Trophoblast cell (in vitro differentiated cells and primary cell): ENCODE results near the gene ACVR2B.

ENCODE experiments used
- DNase-seq, 2 donors: peaks; one replicate each; pipeline ENCODE4 v3.0.0-alpha.2; 2016
- H2AFZ ChIP-seq: 2 replicates; pipeline ENCODE4 v1.6.1; 2013; ENCODE audit warnings: low read length, moderate library complexity, mild to moderate bottlenecking; ENCODE audit not compliant: insufficient read depth, poor library complexity
- H2AK5ac ChIP-seq: 2 replicates; pipeline ENCODE4 v1.6.1; 2013; ENCODE audit warnings: mild to moderate bottlenecking, low read length
- H2BK120ac ChIP-seq: 2 replicates; pipeline ENCODE4 v1.6.1; 2013; ENCODE audit warnings: low read length, mild to moderate bottlenecking, moderate library complexity; ENCODE audit not compliant: insufficient read depth, poor library complexity
- H2BK12ac ChIP-seq: 2 replicates; pipeline ENCODE4 v1.6.1; 2013; ENCODE audit warnings: mild to moderate bottlenecking, low read length, moderate library complexity
- H2BK5ac ChIP-seq: 2 replicates; pipeline ENCODE4 v1.6.1; 2013; ENCODE audit warnings: low read length, low read depth, moderate library complexity, mild to moderate bottlenecking; ENCODE audit not compliant: poor library complexity
- H3K14ac ChIP-seq: 2 replicates; pipeline ENCODE4 v1.6.1; 2013; ENCODE audit warnings: mild to moderate bottlenecking, low read length
- H3K18ac ChIP-seq: 2 replicates; pipeline ENCODE4 v1.6.1; 2013; ENCODE audit warnings: mild to moderate bottlenecking, low read length
- H3K23ac ChIP-seq: 2 replicates; pipeline ENCODE4 v1.6.1; 2013; ENCODE audit warnings: low read length
- H3K27ac ChIP-seq: 2 replicates; pipeline ENCODE4 v1.5.1; 2013; ENCODE audit warnings: low read depth, mild to moderate bottlenecking, inconsistent platforms, low read length, moderate library complexity
- H3K27me3 ChIP-seq: 2 replicates; pipeline ENCODE4 v1.6.1; 2013; ENCODE audit warnings: inconsistent platforms, mild to moderate bottlenecking, low read length, moderate library complexity; ENCODE audit not compliant: insufficient read depth
- H3K36me3 ChIP-seq, 2 experiments: 1 replicate in 1 of 2; 2 replicates in 1 of 2; pipeline ENCODE4 v1.6.1; 2013; ENCODE audit warnings: low read length in 2 of 2, mild to moderate bottlenecking in 2 of 2, moderate library complexity in 1 of 2; ENCODE audit not compliant: insufficient read depth in 2 of 2, control insufficient read depth in 1 of 2
- H3K4ac ChIP-seq: 2 replicates; pipeline ENCODE4 v1.6.1; 2013; ENCODE audit warnings: low read depth, mild to moderate bottlenecking, low read length, moderate library complexity
- H3K4me1 ChIP-seq, 2 experiments: 1 replicate in 1 of 2; 2 replicates in 1 of 2; pipeline ENCODE4 v1.6.1; 2013; ENCODE audit warnings: low read length in 2 of 2, mild to moderate bottlenecking in 2 of 2, moderate library complexity in 1 of 2; ENCODE audit not compliant: insufficient read depth in 2 of 2, control insufficient read depth in 1 of 2
- H3K4me2 ChIP-seq: 2 replicates; pipeline ENCODE4 v1.6.1; 2013; ENCODE audit warnings: inconsistent platforms, mild to moderate bottlenecking, low read length, moderate library complexity
- H3K4me3 ChIP-seq: 2 replicates; pipeline ENCODE4 v1.5.1; 2013; ENCODE audit warnings: mild to moderate bottlenecking, low read depth, low read length, inconsistent platforms
- H3K79me1 ChIP-seq: one replicate; pipeline ENCODE4 v1.6.1; 2013; ENCODE audit warnings: low read length
- H3K79me2 ChIP-seq: 2 replicates; pipeline ENCODE4 v1.6.1; 2013; ENCODE audit warnings: low read length, mild to moderate bottlenecking; ENCODE audit not compliant: control insufficient read depth, insufficient read depth, poor library complexity
- H3K9ac ChIP-seq: 2 replicates; pipeline ENCODE4 v1.6.1; 2013; ENCODE audit warnings: mild to moderate bottlenecking, low read length
- H3K9me3 ChIP-seq: 2 replicates; pipeline ENCODE4 v1.6.1; 2013; ENCODE audit warnings: low read depth, mild to moderate bottlenecking, control low read depth, inconsistent platforms, low read length; ENCODE audit not compliant: insufficient read depth
- H4K12ac ChIP-seq: 2 replicates; pipeline ENCODE4 v1.6.1; 2013; ENCODE audit warnings: low read depth, mild to moderate bottlenecking, low read length, moderate library complexity
- H4K8ac ChIP-seq: 2 replicates; pipeline ENCODE4 v1.6.1; 2013; ENCODE audit warnings: low read depth, mild to moderate bottlenecking, low read length, moderate library complexity
- H4K91ac ChIP-seq: one replicate; pipeline ENCODE4 v1.6.1; 2013; ENCODE audit warnings: low read depth, mild to moderate bottlenecking, low read length, moderate library complexity
- WGBS: extraction: QIAGEN DNeasy Blood & Tissue Kit; methylation state at CpG from one replicate; pipeline ENCODE4 v1.1.7; 2013; ENCODE audit warnings: missing lambda C conversion rate; ENCODE audit not compliant: insufficient read length, insufficient coverage; ENCODE audit errors: extremely low coverage; 5-methylcytosine and 5-hydroxymethylcytosine counted together

Gene ACVR2B

DNA sequence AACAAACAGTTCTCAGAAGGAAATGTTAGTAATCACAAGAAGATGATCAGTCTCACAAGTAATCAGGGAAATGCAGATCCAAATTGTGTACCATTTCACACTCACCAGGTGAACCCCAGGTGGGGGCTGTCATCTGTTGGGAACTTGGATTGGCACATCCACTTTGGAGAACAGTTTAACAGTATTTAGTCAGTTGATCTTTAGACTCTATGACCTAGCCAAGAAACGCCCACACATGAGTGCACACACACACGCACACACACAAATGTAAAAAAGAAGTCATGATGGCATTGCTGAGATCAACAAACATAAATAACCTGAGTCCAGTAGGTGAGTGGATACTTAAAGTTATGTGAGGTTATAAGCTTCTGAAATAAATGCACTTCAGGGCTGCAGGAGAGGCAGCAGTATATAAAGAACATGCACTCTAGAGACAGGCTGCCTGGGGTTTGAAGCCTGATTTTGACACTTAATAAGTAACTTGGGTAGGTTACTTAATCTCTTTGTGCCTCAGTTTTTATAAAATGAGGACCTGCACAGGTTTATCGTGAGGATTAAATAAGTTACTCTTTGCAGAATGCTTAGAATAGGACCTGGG, 17.7 kb downstream of the ACVR2B start:
- no peaks in the 10 kb centered on the region for H3K79me1 ChIP-seq
- no CpG with 5 or more reads among the region's 3 CpGs for WGBS
- no peak for DNase-seq

DNA sequence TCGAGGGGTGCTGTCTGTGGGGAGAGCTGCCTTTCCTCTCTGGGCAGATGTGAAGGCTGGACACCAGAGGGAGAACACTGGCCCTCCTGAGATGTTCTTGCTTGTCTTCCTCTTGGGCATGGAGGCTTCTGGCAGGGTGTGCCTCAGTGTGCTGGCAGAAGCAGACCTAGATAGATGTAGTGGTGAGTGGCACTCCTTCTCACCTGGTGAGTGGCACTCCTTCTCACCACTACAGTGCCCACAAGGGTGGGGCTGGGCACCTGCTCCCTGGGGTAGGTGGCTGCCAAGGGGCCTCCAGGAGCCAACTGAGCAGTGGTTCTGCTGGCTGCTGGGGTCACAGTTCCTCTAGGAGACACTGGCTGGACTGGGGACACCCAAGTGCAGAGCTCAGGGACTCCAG, 18.7 kb downstream of the ACVR2B start:
- no peak overlapping the region for H3K23ac ChIP-seq

More for the DNA sequence above, 17.7 kb downstream of the ACVR2B start:
- Histone ChIP-seq H3K9ac (no peak overlapping the region), H4K8ac (no peak overlapping the region), H3K4ac (no peak overlapping the region), H3K23ac (no peak overlapping the region), H3K27me3 (no peaks in the 10 kb centered on the region), H3K27ac (no peak overlapping the region), H3K4me2 (no peak overlapping the region), H3K4me1 (peaks cover 13 to 16% of the 10 kb centered on the region in 2 experiments), H3K9me3 (peaks cover 1% of the 10 kb centered on the region), H2AK5ac (no peak overlapping the region), H3K14ac (no peak overlapping the region), H4K91ac (no peak overlapping the region), H4K12ac (no peak overlapping the region), H3K79me2 (peaks cover 5% of the 10 kb centered on the region), H2BK5ac (no peak overlapping the region), H2BK12ac (no peak overlapping the region), H2AFZ (no peak overlapping the region), H3K18ac (no peak overlapping the region), H2BK120ac (no peak overlapping the region), H3K36me3 (no peaks in the 10 kb centered on the region), H3K4me3 (no peak overlapping the region)

DNA sequence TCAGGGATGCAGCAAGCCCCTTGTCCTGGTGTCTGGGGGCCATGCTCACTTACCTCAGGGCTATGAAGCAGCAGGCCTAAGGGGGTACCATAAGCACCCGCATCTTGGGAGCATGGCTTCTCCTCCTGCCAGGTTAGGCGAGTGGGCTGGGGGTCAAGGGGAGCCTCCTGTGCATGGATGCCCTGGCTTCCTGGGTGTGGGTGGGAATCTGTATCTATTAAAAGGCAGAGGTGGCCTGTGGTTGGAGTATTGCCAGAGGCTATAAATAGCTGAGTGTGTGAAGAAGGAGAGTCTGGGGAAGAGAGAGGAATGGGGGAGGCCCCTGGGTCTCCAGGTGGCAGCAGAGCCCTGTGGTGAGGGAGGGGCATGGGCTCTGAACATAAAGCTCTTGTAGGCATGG, 19.5 kb downstream of the ACVR2B start:
- no peak overlapping the region for H3K4me2 ChIP-seq
- peaks cover 1% of the 10 kb centered on the region for H3K9me3 ChIP-seq
- no peak overlapping the region for H3K18ac ChIP-seq
- peaks cover 5% of the 10 kb centered on the region for H3K79me2 ChIP-seq
- H3K23ac ChIP-seq, result no peak overlapping the region
- no peak overlapping the region for H4K8ac ChIP-seq
- H2BK5ac ChIP-seq, result no peak overlapping the region
- H4K91ac ChIP-seq, result no peak overlapping the region
- H3K4me1 ChIP-seq, result peaks cover 13 to 17% of the 10 kb centered on the region in 2 experiments
- no peaks in the 10 kb centered on the region for H3K79me1 ChIP-seq
- no peak overlapping the region for H3K14ac ChIP-seq
- no peak overlapping the region for H3K4ac ChIP-seq
- H4K12ac ChIP-seq, result no peak overlapping the region
- WGBS, result no CpG with 5 or more reads among the region's 2 CpGs
- no peak overlapping the region for H2BK12ac ChIP-seq
- peaks cover 3 to 8% of the 10 kb centered on the region in 2 experiments for H3K36me3 ChIP-seq
- peak overlapping the region; percentile 37 for H3K4me3 ChIP-seq
- no peak for DNase-seq
- H2BK120ac ChIP-seq, result no peak overlapping the region
- H2AK5ac ChIP-seq, result no peak overlapping the region
- H3K27me3 ChIP-seq, result no peaks in the 10 kb centered on the region
- no peak overlapping the region for H3K27ac ChIP-seq
- no peak overlapping the region for H3K9ac ChIP-seq
- H2AFZ ChIP-seq, result no peak overlapping the region

More for the DNA sequence above, 18.7 kb downstream of the ACVR2B start:
- no peaks in the 10 kb centered on the region for H3K36me3 ChIP-seq
- H2BK12ac ChIP-seq, result no peak overlapping the region
- peaks cover 5% of the 10 kb centered on the region for H3K79me2 ChIP-seq
- H2BK5ac ChIP-seq, result no peak overlapping the region
- H3K14ac ChIP-seq, result no peak overlapping the region
- no CpG with 5 or more reads among the region's 1 CpG for WGBS
- H3K4me1 ChIP-seq, result peaks cover 13 to 17% of the 10 kb centered on the region in 2 experiments
- peak overlapping the region; percentile 16 for H3K4ac ChIP-seq
- no peak overlapping the region for H2BK120ac ChIP-seq
- H3K18ac ChIP-seq, result no peak overlapping the region
- no peaks in the 10 kb centered on the region for H3K27me3 ChIP-seq
- H4K8ac ChIP-seq, result no peak overlapping the region
- H3K9ac ChIP-seq, result no peak overlapping the region
- no peak overlapping the region for H2AFZ ChIP-seq
- H3K79me1 ChIP-seq, result no peaks in the 10 kb centered on the region
- H3K4me3 ChIP-seq, result no peak overlapping the region
- no peak for DNase-seq
- H4K12ac ChIP-seq, result no peak overlapping the region
- no peak overlapping the region for H2AK5ac ChIP-seq
- no peak overlapping the region for H3K27ac ChIP-seq
- peaks cover 1% of the 10 kb centered on the region for H3K9me3 ChIP-seq
- no peak overlapping the region for H4K91ac ChIP-seq
- H3K4me2 ChIP-seq, result no peak overlapping the region

DNA sequence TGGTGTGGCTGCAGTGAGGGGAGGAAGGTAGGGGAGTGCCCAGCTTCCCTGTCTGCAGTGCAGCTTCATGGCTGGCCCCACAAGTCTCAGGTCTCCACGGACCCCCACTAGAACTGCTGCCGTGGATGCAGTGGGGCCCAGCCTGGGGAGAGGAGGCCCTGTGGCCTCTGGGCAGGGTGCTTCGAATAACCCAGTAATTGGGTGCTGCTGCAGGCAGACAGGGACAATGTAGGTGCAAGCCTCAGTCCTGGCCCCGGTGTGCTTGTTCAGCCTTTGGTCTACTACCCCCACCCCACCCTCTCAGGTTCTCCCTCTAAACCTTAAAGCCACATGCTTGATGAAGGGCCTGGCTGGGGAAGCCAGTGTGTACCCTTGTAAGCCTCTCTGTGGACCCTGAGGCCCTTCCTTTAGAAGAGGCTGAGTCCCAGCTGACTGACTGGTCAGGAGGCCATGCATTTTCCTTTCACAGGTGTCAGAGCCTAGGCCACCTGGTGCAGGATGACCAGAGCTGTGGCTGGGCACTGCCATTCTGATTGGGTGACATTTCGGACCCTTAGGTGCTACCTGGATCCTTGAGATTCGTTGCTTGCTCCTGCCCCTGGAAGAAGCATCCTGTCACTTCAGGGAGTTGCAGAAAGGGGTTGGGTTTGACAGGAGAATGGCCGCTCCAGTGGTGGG, 21.4 kb downstream of the ACVR2B start:
- peaks cover 1% of the 10 kb centered on the region for H3K9me3 ChIP-seq
- no peaks in the 10 kb centered on the region for H3K27me3 ChIP-seq
- no peak overlapping the region for H2BK120ac ChIP-seq
- no peak overlapping the region for H3K23ac ChIP-seq
- no peak for DNase-seq
- H3K4me3 ChIP-seq, result no peak overlapping the region
- no CpG with 5 or more reads among the region's 7 CpGs for WGBS
- no peak overlapping the region for H3K14ac ChIP-seq
- H3K27ac ChIP-seq, result no peak overlapping the region
- no peak overlapping the region for H3K9ac ChIP-seq
- peaks cover 13 to 17% of the 10 kb centered on the region in 2 experiments for H3K4me1 ChIP-seq
- H3K79me2 ChIP-seq, result peaks cover 5% of the 10 kb centered on the region
- no peak overlapping the region for H3K4ac ChIP-seq
- H2AK5ac ChIP-seq, result no peak overlapping the region
- no peak overlapping the region for H2BK12ac ChIP-seq
- H4K12ac ChIP-seq, result no peak overlapping the region
- H3K36me3 ChIP-seq, result peaks cover 14 to 21% of the 10 kb centered on the region in 2 experiments
- H3K4me2 ChIP-seq, result no peak overlapping the region
- H4K8ac ChIP-seq, result no peak overlapping the region
- H3K79me1 ChIP-seq, result no peaks in the 10 kb centered on the region
- H2AFZ ChIP-seq, result no peak overlapping the region
- H3K18ac ChIP-seq, result peak overlapping the region; percentile 37
- H2BK5ac ChIP-seq, result no peak overlapping the region
- no peak overlapping the region for H4K91ac ChIP-seq
